Osteocyte (in vitro differentiated cells): ENCODE measurements around the gene TENM4. TPM values are rescaled to one million over a fixed set of nuclear protein-coding genes. Genes with fewer than 3 reads are reported as not detected.

Source experiments
- DNase-seq: peaks from one replicate; pipeline ENCODE4 v3.0.0; 2021; ENCODE audit warnings: mixed read lengths; ENCODE audit not compliant: unreplicated experiment; ENCODE audit errors: extremely low spot score
- H3K27ac Mint-ChIP-seq: one replicate; pipeline ENCODE4 v1.8.0; 2021; ENCODE audit warnings: mild to moderate bottlenecking, mixed read lengths; ENCODE audit not compliant: unreplicated experiment
- H3K27me3 Mint-ChIP-seq: one replicate; pipeline ENCODE4 v1.8.0; 2021; ENCODE audit warnings: mixed read lengths; ENCODE audit not compliant: unreplicated experiment
- H3K36me3 Mint-ChIP-seq: one replicate; pipeline ENCODE4 v1.8.0; 2021; ENCODE audit warnings: mixed read lengths; ENCODE audit not compliant: unreplicated experiment
- H3K4me1 Mint-ChIP-seq: one replicate; pipeline ENCODE4 v1.8.0; 2021; ENCODE audit warnings: mixed read lengths; ENCODE audit not compliant: unreplicated experiment
- H3K4me3 Mint-ChIP-seq: one replicate; pipeline ENCODE4 v1.8.0; 2021; ENCODE audit warnings: mild to moderate bottlenecking, moderate library complexity, mixed read lengths; ENCODE audit not compliant: unreplicated experiment
- H3K9me3 Mint-ChIP-seq: one replicate; pipeline ENCODE4 v1.8.0; 2021; ENCODE audit warnings: mixed read lengths; ENCODE audit not compliant: unreplicated experiment
- total RNA-seq: library from RNA; stranded (reverse); gene quantifications from 2 replicates; pipeline ENCODE4 v1.2.1, GENCODE V29; 2021
- TF ChIP-seq, protein P1 (sequence below): fragments of 200-600 bp; sonication (generic); IDR thresholded peaks from 2 replicates; pipeline ENCODE4 v1.5.0; 2021; ENCODE audit warnings: antibody characterized with exemption, mild to moderate bottlenecking, moderate library complexity

The TENM4 gene
- total RNA-seq, 1 donor from 2014 or later = 74.1 TPM

DNA sequence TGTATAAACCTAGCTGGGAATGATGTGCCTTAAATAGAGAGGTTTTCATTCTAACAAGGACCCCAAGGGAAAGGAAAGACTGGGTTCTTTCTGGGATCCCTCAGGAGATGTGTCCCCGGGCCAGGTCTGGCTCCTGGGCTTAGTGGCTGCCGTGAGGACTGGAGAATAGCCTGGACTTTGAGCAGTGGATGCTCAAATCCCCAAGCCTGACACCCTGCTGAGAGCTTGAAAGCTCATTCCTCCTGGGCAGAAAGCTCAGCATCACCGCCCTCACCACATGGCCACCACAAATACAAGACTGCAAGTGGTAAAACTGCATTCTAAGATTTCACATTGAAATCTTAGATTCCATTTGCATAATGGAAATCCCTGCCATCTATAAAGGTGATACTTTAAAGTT lies 786.8 kb downstream of the TENM4 start:
- DNase-seq = peak; percentile 60
- H3K27me3 Mint-ChIP-seq = no peaks in the 10 kb centered on the region
- H3K36me3 Mint-ChIP-seq = peaks cover 10% of the 10 kb centered on the region
- H3K4me3 Mint-ChIP-seq = no peak overlapping the region
- peaks cover 36% of the 10 kb centered on the region for H3K4me1 Mint-ChIP-seq
- H3K9me3 Mint-ChIP-seq = no peaks in the 10 kb centered on the region
- TF ChIP-seq, protein P1, sequence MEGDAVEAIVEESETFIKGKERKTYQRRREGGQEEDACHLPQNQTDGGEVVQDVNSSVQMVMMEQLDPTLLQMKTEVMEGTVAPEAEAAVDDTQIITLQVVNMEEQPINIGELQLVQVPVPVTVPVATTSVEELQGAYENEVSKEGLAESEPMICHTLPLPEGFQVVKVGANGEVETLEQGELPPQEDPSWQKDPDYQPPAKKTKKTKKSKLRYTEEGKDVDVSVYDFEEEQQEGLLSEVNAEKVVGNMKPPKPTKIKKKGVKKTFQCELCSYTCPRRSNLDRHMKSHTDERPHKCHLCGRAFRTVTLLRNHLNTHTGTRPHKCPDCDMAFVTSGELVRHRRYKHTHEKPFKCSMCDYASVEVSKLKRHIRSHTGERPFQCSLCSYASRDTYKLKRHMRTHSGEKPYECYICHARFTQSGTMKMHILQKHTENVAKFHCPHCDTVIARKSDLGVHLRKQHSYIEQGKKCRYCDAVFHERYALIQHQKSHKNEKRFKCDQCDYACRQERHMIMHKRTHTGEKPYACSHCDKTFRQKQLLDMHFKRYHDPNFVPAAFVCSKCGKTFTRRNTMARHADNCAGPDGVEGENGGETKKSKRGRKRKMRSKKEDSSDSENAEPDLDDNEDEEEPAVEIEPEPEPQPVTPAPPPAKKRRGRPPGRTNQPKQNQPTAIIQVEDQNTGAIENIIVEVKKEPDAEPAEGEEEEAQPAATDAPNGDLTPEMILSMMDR = no peak
- H3K27ac Mint-ChIP-seq = peak overlapping the region; percentile 80

DNA sequence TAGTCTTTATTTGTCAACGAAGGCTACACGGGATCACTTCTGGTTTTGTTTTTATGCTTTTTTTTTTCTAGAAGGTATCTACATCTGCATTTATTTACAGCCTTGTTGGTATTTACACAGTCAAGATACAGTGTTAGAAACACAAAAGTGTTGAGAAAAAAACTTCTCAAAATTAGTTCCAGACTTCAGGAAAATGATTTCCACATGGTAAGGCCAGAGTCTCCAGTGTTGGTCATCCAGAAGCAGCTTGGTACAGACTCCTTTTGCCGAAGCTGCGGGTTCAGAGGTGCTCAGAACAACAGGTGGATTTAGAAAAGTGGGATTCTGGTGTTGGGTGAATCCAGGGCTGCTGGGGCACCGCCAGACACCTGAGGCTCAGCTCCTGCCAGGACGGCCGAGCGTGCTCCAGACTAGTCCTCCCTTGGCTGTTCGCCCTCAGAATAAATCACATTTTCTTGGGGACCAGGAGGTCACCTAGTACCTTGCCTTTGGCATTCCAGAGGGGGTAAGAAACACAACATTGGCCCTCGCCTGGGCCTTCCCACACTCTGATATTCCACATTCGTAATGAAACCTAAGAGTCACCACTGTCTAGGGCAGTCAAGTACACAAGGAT lies 787.4 kb downstream of the TENM4 start:
- no peak overlapping the region for H3K4me3 Mint-ChIP-seq
- peak; percentile 59 for DNase-seq
- H3K27me3 Mint-ChIP-seq = no peaks in the 10 kb centered on the region
- TF ChIP-seq, protein P1 = no peak
- peak overlapping the region; percentile 80 for H3K27ac Mint-ChIP-seq
- peaks cover 10% of the 10 kb centered on the region for H3K36me3 Mint-ChIP-seq
- no peaks in the 10 kb centered on the region for H3K9me3 Mint-ChIP-seq
- H3K4me1 Mint-ChIP-seq = peaks cover 36% of the 10 kb centered on the region

DNA sequence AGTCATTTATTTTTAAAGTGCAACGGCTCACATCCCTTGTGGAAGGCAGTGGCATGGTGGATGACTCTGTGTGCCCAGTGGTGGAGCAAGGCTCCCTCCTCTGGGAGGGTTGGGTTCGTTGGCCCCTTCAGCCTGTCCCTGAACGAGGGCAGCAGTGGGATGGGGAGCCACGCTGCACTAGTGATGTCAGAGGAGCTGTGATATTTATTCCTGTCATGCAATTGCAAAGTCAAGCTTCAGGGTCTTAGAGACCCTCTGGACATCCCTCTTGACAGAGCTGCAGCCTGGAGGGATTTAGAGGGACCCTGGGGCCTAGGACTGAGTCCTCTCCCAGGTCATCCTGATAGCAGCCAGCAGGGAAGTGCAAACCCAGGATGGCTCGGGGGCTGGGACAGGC lies 788.0 kb downstream of the TENM4 start:
- TF ChIP-seq, protein P1 = no peak
- H3K9me3 Mint-ChIP-seq = no peaks in the 10 kb centered on the region
- H3K4me3 Mint-ChIP-seq = no peak overlapping the region
- H3K27me3 Mint-ChIP-seq = no peaks in the 10 kb centered on the region
- H3K36me3 Mint-ChIP-seq = peaks cover 6% of the 10 kb centered on the region
- DNase-seq = peak; percentile 59
- H3K4me1 Mint-ChIP-seq = peaks cover 36% of the 10 kb centered on the region
- no peak overlapping the region for H3K27ac Mint-ChIP-seq

DNA sequence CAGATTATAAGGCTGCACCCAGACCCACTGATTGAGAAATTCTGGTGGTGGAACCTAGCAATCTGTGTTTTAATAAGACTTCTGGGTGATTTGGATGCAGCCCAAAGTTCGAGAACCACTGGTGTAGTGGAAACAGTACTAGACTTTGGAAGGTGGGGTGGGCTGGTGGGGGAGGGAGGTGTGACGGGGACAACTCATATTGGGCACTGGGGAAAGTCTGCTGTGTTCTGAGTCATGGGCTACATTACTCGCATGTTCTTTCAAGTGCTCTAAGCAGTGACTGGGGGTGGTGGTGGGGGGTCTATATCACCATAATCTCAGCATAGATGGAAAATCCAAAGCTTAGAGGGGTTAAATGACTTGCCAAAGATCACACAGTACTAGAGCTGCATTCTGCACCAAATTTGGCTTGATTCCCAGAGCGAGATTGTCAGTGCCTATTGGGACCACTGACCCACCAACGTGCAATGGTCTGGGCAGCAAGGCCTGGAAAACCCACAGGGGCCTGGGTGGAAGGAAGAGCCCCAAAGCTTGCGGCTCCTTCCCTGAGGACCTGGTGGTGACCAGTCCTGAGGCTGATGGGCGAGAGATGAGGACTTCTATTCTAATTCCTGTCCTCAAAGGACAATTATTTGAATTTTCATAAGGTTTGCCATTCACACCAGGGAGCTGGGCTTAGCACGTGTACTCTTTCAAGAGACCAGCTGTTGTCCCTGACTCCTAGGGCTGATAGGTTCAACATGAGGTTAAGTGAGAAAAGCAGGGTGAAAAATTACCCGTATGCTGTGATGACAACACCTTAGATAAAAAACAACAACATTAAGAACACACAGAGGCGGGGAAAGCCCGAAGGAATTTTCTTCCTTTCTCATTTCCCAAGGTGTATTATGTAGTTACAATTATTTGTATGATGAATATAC lies 788.6 kb downstream of the TENM4 start:
- Mint-ChIP-seq H3K4me3 (no peak overlapping the region), H3K36me3 (peaks cover 6% of the 10 kb centered on the region), H3K9me3 (no peaks in the 10 kb centered on the region), H3K27me3 (no peaks in the 10 kb centered on the region), H3K4me1 (peaks cover 36% of the 10 kb centered on the region), H3K27ac (no peak overlapping the region)
- TF ChIP-seq, protein P1 = no peak
- peak; percentile 32 for DNase-seq

DNA sequence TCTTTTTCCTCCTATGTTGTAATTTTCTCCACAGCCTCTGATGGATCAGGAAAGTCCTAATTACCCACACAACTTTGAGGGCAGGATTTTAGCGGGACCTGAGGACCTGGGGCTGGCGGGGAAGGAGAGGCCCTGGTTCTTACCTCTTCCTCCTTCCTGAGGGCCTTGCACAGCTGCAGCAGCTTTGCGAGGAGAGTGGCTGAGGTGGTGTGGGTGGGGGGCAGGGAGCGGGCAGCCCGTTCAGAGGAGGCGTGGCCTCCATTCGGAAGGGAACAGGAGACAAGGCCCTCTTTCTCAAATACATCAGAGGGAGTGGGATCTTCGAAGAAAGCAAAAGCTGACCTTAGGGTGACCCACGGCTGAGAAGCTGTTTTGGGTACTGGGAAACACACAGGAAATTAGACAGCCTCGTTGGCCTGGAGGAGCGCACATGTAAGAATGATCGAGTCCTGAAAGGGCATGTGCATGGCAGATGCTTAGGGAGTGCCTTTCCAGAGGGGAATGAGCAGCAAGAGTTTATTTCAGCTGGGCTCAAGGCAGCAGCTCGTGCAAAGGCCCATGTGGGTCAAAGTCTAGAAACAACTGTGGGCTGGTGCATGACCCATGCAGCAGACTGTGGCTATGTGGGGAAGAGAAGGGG lies 789.6 kb downstream of the TENM4 start:
- H3K4me1 Mint-ChIP-seq = peaks cover 39% of the 10 kb centered on the region

More for the DNA sequence above, 789.6 kb downstream of the TENM4 start:
- Mint-ChIP-seq H3K27ac (no peak overlapping the region), H3K4me3 (no peak overlapping the region), H3K9me3 (no peaks in the 10 kb centered on the region), H3K36me3 (no peaks in the 10 kb centered on the region), H3K27me3 (no peaks in the 10 kb centered on the region)
- peak; percentile 51 for DNase-seq
- TF ChIP-seq, protein P1 = no peak
